GM18951 (cell line): ENCODE measurements around the gene JAML.
"Not testable (repeated sequence)": the region's sequence is repeated elsewhere in the genome, so short reads cannot be mapped to it uniquely, and the experiment has no call there.

Experiments
- POLR2A ChIP-seq: IDR thresholded peaks from 4 replicates; pipeline ENCODE4 v1.6.1; 2011; ENCODE audit warnings: mild to moderate bottlenecking; ENCODE audit not compliant: insufficient read length, insufficient read depth; ENCODE audit errors: extremely low read depth
- in situ Hi-C: fragments of 300-500 bp; cut with MboI; formaldehyde crosslinking; loops from one replicate; pipeline ENCODE4 v1.12.0; 2022; ENCODE audit warnings: low sequenced_read_pairs, mixed read lengths, inconsistent platforms; ENCODE audit not compliant: unreplicated experiment

The JAML gene

GRCh38 chr11:118207079-118207478 is 17.7 kb downstream of the JAML start:
- in situ Hi-C loops, result loop anchor here (10.0 kb wide), 1 partner anchor 148 kb away; the partner anchor contains the start of gene UBE4A
- TF ChIP-seq POLR2A, result no peak

GRCh38 chr11:118206391-118207031 is 18.3 kb downstream of the JAML start:
- TF ChIP-seq POLR2A, result no peak
- in situ Hi-C loops, result loop anchor here (10.0 kb wide), 1 partner anchor 148 kb away; the partner anchor contains the start of gene UBE4A

GRCh38 chr11:118205606-118206378 is 19.0 kb downstream of the JAML start:
- TF ChIP-seq POLR2A, result no peak
- in situ Hi-C loops, result loop anchor here (10.0 kb wide), 1 partner anchor 149 kb away; the partner anchor contains the start of gene UBE4A

- in situ Hi-C loops, result loop anchor here (10.0 kb wide), 1 partner anchor 152 kb away; the partner anchor contains the start of gene UBE4A
- TF ChIP-seq POLR2A, result no peak
Observed at GRCh38 chr11:118202599-118203422, 22.0 kb downstream of the JAML start.

- in situ Hi-C loops, result loop anchor here (10.0 kb wide), 1 partner anchor 153 kb away; the partner anchor contains the start of gene UBE4A
- TF ChIP-seq POLR2A, result no peak
Observed at GRCh38 chr11:118201966-118202365, 22.8 kb downstream of the JAML start.

- no peak for TF ChIP-seq POLR2A
- in situ Hi-C loops, result loop anchor here (10.0 kb wide), 1 partner anchor 154 kb away; the partner anchor contains the start of gene UBE4A
Observed at GRCh38 chr11:118200901-118201680, 23.7 kb downstream of the JAML start.

- in situ Hi-C loops, result loop anchor here (10.0 kb wide), 1 partner anchor 154 kb away; the partner anchor contains the start of gene UBE4A
- TF ChIP-seq POLR2A, result no peak
Observed at GRCh38 chr11:118200497-118200896, 24.3 kb downstream of the JAML start.

GRCh38 chr11:118199135-118199534 is 25.7 kb downstream of the JAML start:
- TF ChIP-seq POLR2A, result no peak

GRCh38 chr11:118198370-118198769 is 26.4 kb downstream of the JAML start:
- in situ Hi-C loops, result no loop called here
- no peak for TF ChIP-seq POLR2A

More at GRCh38 chr11:118199135-118199534, 25.7 kb downstream of the JAML start:
- in situ Hi-C loops, result no loop called here

- TF ChIP-seq POLR2A, result no peak
- in situ Hi-C loops, result no loop called here
Observed at GRCh38 chr11:118194835-118195627, 29.8 kb downstream of the JAML start.

GRCh38 chr11:118193910-118194566 is 30.8 kb downstream of the JAML start:
- no peak for TF ChIP-seq POLR2A
- in situ Hi-C loops, result no loop called here

- in situ Hi-C loops, result not testable (repeated sequence)
Observed at GRCh38 chr11:118192817-118193216, 32.0 kb downstream of the JAML start.

GRCh38 chr11:118190942-118191506 is 33.8 kb downstream of the JAML start:
- in situ Hi-C loops, result not testable (repeated sequence)
